ENCODE data around the gene GRM8.
A peak's percentile ranks its signal among the peaks of the same experiment; 100 is the strongest.

GRM8 gene

DNA sequence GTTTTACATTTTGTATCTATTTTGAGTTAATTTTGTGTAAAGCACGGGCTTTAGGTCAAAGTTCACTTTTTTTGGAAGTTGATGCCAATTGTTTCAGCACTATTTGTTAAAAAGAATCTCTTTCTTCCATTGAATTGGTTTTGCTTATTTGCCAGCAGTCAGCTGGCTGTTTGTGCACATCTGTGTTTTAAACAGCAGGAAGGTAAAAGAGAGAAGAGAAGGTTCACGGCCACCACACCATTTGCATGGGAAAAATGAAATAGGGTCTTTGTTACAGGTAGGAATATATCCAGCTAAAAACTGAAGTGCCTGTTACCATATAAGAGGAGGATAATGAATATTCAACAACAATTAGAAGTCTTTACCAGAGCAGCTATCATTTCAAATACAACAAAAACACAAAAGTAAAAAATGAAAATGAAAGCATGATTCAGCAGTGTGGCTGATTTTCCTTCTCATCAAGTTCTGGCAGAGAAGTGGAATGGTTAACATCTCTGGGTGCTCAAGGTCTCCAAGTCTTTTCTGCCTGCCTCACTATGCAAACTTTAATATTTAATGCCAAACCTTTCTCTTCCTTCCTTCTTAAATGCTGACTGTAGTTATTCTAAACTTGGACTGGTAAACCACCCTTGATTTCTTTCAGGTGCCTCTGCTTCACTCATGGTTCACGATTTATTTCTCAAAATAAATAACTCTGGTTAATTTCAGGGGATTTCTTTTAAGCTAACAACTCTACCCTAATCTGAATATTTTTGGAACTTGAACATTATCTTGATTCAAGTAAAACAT lies 841.5 kb downstream of the GRM8 start:
- DNase-seq = no peak

GRCh38 chr7:126403040-126403439 lies 849.7 kb downstream of the GRM8 start:
- no peak for DNase-seq

- no peak for DNase-seq
Measured at GRCh38 chr7:126401918-126402317, 850.8 kb downstream of the GRM8 start.

DNA sequence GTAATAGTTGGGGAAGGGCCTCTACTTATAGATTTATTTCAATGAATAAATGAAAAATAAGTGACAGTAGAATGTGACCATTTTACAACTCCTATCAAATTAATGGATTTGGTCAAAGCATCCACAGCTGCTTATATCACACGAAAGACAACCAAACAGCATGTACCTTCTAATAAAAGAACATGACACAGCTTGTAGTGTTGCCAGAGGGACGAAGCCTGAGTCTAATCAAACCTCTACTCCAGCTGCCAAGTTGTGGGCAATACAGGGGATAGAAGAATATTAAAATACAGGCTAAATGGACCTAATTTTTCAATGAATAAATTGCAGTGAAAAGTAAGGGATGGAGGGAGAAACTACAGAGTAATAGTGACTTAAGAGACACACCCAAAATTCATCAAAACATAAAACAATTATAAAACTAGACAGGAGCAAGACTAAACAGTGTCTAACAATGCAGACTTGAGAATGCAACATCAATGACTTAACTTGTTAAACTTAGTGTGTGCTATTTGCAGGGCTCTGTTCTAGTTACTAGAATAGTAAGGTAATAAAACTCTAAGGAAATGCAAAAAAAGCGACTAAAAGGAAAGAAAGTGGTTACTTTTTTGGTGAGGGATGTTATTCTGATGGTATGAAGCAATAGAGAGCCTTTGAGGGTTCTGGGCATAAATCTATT lies 853.8 kb downstream of the GRM8 start:
- DNase-seq = peak; percentile 28

DNA sequence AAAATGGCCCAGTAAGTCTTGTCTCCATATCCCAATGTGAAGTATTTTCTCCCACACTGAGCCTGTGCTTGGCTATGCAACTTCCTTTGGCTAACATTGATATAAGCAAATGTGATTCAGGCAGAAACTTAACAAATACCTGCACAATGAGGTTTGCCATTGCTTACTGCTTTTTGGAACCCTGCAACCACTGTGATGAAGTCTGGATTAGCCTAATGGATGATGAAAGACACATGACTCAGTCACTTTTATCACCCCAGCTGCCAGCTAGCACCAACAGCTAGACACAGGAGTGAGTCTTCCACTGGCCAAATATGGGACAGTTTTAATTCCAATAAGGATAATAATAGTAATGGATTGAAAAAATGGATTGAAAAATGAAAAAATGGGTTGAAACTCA lies 854.5 kb downstream of the GRM8 start:
- DNase-seq = no peak

DNA sequence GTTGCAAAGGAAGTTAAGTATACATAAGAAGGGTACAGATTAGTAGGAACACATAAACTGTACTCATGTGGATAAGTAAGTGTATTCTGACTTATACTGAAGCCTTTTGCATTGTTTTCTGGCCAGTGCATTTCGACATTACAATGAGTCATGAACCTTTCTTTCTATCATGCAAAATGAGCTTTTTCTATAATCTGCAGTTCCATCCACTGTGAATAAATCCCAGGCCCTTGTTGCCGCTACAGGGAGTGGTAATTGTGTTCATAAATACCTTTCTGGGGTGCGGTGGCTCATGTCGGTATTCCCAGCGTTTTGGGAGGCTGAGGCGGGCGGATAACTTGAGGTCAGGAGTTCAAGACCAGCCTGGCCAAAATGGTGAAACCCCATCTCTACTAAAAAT lies 858.3 kb downstream of the GRM8 start:
- DNase-seq = no peak
